Uterus (tissue), 4 donors: ENCODE results near the gene PYCARD. TPM values are rescaled to one million over a fixed set of nuclear protein-coding genes. Genes with fewer than 3 reads are reported as not detected.

Source experiments
- DNase-seq, 2 donors: peaks; one replicate each; pipeline ENCODE4 v3.0.0-alpha.2; 2019 to 2020
- H3K27ac ChIP-seq, 2 donors: fragments of 200-600 bp; sonication (generic); 1 replicate in 1 of 2; 2 replicates in 1 of 2; pipeline ENCODE4 v1.5.1; 2016 to 2018
- H3K27me3 ChIP-seq, 2 donors: fragments of 200-600 bp; sonication (generic); one replicate each; pipeline ENCODE4 v1.5.1; 2018 to 2019; ENCODE audit warnings: control low read depth in 1 of 2
- H3K36me3 ChIP-seq, 2 donors: fragments of 200-600 bp; sonication (generic); one replicate each; pipeline ENCODE4 v1.5.1; 2019; ENCODE audit warnings: control low read depth in 1 of 2
- H3K4me1 ChIP-seq, 2 donors: fragments of 200-600 bp; sonication (generic); one replicate each; pipeline ENCODE4 v1.5.1; 2018 to 2019; ENCODE audit warnings: control low read depth in 1 of 2
- H3K4me3 ChIP-seq, 2 donors: fragments of 200-600 bp; sonication (generic); 1 replicate in 1 of 2; 2 replicates in 1 of 2; pipeline ENCODE4 v1.5.1; 2018 to 2019; ENCODE audit warnings: mild to moderate bottlenecking in 1 of 2
- H3K9me3 ChIP-seq, 2 donors: fragments of 200-600 bp; sonication (generic); one replicate each; pipeline ENCODE4 v1.5.1; 2019; ENCODE audit warnings: control low read depth in 1 of 2
- CTCF ChIP-seq, 4 experiments: fragments of 200-600 bp in 2 of 4; fragments of 450-650 bp in 2 of 4; sonication (generic) in 2 of 4; IDR thresholded peaks; one replicate each; pipeline ENCODE4 v1.5.1; 2016 to 2019; ENCODE audit warnings: antibody characterized with exemption in 4 of 4, mild to moderate bottlenecking in 2 of 4, moderate library complexity in 1 of 4
- POLR2A ChIP-seq, 2 donors: fragments of 450-650 bp; IDR thresholded peaks; one replicate each; pipeline ENCODE4 v1.6.1; 2016; ENCODE audit warnings: antibody characterized with exemption in 2 of 2, mild to moderate bottlenecking in 1 of 2, moderate library complexity in 1 of 2
- intact Hi-C: fragments of 100-400 bp; cut with DNase I; formaldehyde crosslinking; loops from one replicate; pipeline ENCODE4 v1.15.1; 2023; ENCODE audit warnings: low total_unique reads
- total RNA-seq, 4 donors: library from RNA; depleted of rRNA in 3 of 4; stranded (reverse); fragments of >200 nt in 3 of 4; gene quantifications; one replicate each; pipeline versions ENCODE4 v1.1.0 to v1.2.4, GENCODE V29; 2014 to 2023
- donor health status: DM: yes; HTN: yes; CAD: no.

Gene PYCARD
- total RNA-seq, 4 donors from 2014 or later = 12.7 to 87.1 (median 18.0) TPM

- TF ChIP-seq CTCF (IDR thresholded peaks at IDR 0.05) (no peak), POLR2A (IDR thresholded peaks at IDR 0.05) (no peak)
- H3K4me1 ChIP-seq = no peaks in the 10 kb centered on the region
- DNase-seq = no peak
- H3K4me3 ChIP-seq = no peak overlapping the region
- no peaks in the 10 kb centered on the region for H3K9me3 ChIP-seq
- no peaks in the 10 kb centered on the region for H3K36me3 ChIP-seq
- intact Hi-C loops = no loop called here
- no peaks in the 10 kb centered on the region for H3K27me3 ChIP-seq
- H3K27ac ChIP-seq = no peak overlapping the region
These were observed 41.4 kb upstream of the PYCARD start for GRCh38 chr16:31243734-31244670.

- intact Hi-C loops = no loop called here
- Histone ChIP-seq H3K27me3 (no peaks in the 10 kb centered on the region), H3K4me1 (no peaks in the 10 kb centered on the region), H3K9me3 (no peaks in the 10 kb centered on the region), H3K36me3 (no peaks in the 10 kb centered on the region), H3K4me3 (no peak overlapping the region), H3K27ac (no peak overlapping the region)
- DNase-seq = no peak
- TF ChIP-seq CTCF (IDR thresholded peaks at IDR 0.05) = no peak
- TF ChIP-seq POLR2A (IDR thresholded peaks at IDR 0.05) = no peak
These were observed 39.6 kb upstream of the PYCARD start for GRCh38 chr16:31242206-31242605.

GRCh38 chr16:31238041-31238440 lies 35.5 kb upstream of the PYCARD start:
- no peak overlapping the region for H3K4me3 ChIP-seq
- no peaks in the 10 kb centered on the region for H3K27me3 ChIP-seq
- no peak for DNase-seq
- no peaks in the 10 kb centered on the region for H3K9me3 ChIP-seq
- intact Hi-C loops = no loop called here
- no peaks in the 10 kb centered on the region for H3K4me1 ChIP-seq
- H3K27ac ChIP-seq = no peak overlapping the region
- TF ChIP-seq POLR2A (IDR thresholded peaks at IDR 0.05) (no peak), CTCF (IDR thresholded peaks at IDR 0.05) (no peak)
- H3K36me3 ChIP-seq = no peaks in the 10 kb centered on the region

GRCh38 chr16:31229501-31229900 lies 26.9 kb upstream of the PYCARD start:
- TF ChIP-seq CTCF (IDR thresholded peaks at IDR 0.05) (no peak), POLR2A (IDR thresholded peaks at IDR 0.05) (no peak)
- DNase-seq = no peak
- H3K36me3 ChIP-seq = no peaks in the 10 kb centered on the region
- H3K4me1 ChIP-seq = no peaks in the 10 kb centered on the region
- intact Hi-C loops = no loop called here
- H3K9me3 ChIP-seq = no peaks in the 10 kb centered on the region
- H3K27me3 ChIP-seq = no peaks in the 10 kb centered on the region
- H3K27ac ChIP-seq = no peak overlapping the region
- H3K4me3 ChIP-seq = no peak overlapping the region

GRCh38 chr16:31228206-31228605 lies 25.6 kb upstream of the PYCARD start:
- Histone ChIP-seq H3K4me1 (no peaks in the 10 kb centered on the region), H3K4me3 (no peak overlapping the region), H3K9me3 (no peaks in the 10 kb centered on the region), H3K27me3 (no peaks in the 10 kb centered on the region), H3K27ac (no peak overlapping the region), H3K36me3 (no peaks in the 10 kb centered on the region)
- intact Hi-C loops = no loop called here
- no peak for DNase-seq
- TF ChIP-seq CTCF (IDR thresholded peaks at IDR 0.05) (no peak), POLR2A (IDR thresholded peaks at IDR 0.05) (no peak)
